HEK293 (cell line): ENCODE data around the gene PHKG2.
A peak's percentile ranks its signal among the peaks of the same experiment; 100 is the strongest.

Source experiments
- KLF8 ChIP-seq: fragments of 450-650 bp; formaldehyde crosslinking; IDR thresholded peaks from 2 replicates; pipeline ENCODE4 v1.5.1; 2016; ENCODE audit warnings: missing biosample characterization, missing genetic modification characterization
- REPIN1 ChIP-seq: fragments of 450-650 bp; formaldehyde crosslinking; IDR thresholded peaks from 2 replicates; pipeline ENCODE4 v1.5.1; 2017; ENCODE audit warnings: missing biosample characterization, missing genetic modification characterization, low read depth
- SP2 ChIP-seq: fragments of 450-650 bp; formaldehyde crosslinking; IDR thresholded peaks from 2 replicates; pipeline ENCODE4 v1.5.1; 2016; ENCODE audit warnings: missing biosample characterization, missing genetic modification characterization
- ZNF24 ChIP-seq: fragments of 450-650 bp; formaldehyde crosslinking; IDR thresholded peaks from 2 replicates; pipeline ENCODE4 v1.5.1; 2016; ENCODE audit warnings: missing biosample characterization, missing genetic modification characterization
- ZNF423 ChIP-seq: fragments of 450-650 bp; formaldehyde crosslinking; IDR thresholded peaks from 2 replicates; pipeline ENCODE4 v1.5.1; 2016; ENCODE audit warnings: missing biosample characterization, missing genetic modification characterization
- ZNF501 ChIP-seq: fragments of 450-650 bp; formaldehyde crosslinking; IDR thresholded peaks from 2 replicates; pipeline ENCODE4 v1.5.1; 2016; ENCODE audit warnings: missing biosample characterization, missing genetic modification characterization
- ZNF76 ChIP-seq: fragments of 450-650 bp; formaldehyde crosslinking; IDR thresholded peaks from 2 replicates; pipeline ENCODE4; 2016; ENCODE audit warnings: low read depth, missing biosample characterization, missing genetic modification characterization, borderline replicate concordance
- TF ChIP-seq, protein P1 (sequence below): fragments of 450-650 bp; formaldehyde crosslinking; IDR thresholded peaks from 2 replicates; pipeline ENCODE4 v1.5.1; 2016; ENCODE audit warnings: missing biosample characterization, missing genetic modification characterization

- TF ChIP-seq, protein P1, sequence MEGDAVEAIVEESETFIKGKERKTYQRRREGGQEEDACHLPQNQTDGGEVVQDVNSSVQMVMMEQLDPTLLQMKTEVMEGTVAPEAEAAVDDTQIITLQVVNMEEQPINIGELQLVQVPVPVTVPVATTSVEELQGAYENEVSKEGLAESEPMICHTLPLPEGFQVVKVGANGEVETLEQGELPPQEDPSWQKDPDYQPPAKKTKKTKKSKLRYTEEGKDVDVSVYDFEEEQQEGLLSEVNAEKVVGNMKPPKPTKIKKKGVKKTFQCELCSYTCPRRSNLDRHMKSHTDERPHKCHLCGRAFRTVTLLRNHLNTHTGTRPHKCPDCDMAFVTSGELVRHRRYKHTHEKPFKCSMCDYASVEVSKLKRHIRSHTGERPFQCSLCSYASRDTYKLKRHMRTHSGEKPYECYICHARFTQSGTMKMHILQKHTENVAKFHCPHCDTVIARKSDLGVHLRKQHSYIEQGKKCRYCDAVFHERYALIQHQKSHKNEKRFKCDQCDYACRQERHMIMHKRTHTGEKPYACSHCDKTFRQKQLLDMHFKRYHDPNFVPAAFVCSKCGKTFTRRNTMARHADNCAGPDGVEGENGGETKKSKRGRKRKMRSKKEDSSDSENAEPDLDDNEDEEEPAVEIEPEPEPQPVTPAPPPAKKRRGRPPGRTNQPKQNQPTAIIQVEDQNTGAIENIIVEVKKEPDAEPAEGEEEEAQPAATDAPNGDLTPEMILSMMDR (tag by site-specific recombination) = no peak
- TF ChIP-seq ZNF501 (tag by site-specific recombination) (0 out of 2 replicates have a peak, but pooled peaks have one; percentile 6), SP2 (tag by site-specific recombination) (peak; percentile 84), REPIN1 (tag by site-specific recombination) (peak; percentile 84; the same call in 1 of the 2 replicates), ZNF24 (tag by site-specific recombination) (peak; percentile 6), KLF8 (peak; percentile 84), ZNF423 (no peak), ZNF76 (no peak)
These were observed 49.2 kb upstream of the PHKG2 start, which contains the start of gene SRCAP for GRCh38 chr16:30698816-30699614.
